Ovary (tissue), 9 donors: Measurements from ENCODE around the gene SORBS1. TPM values are rescaled to one million over a fixed set of nuclear protein-coding genes. Genes with fewer than 3 reads are reported as not detected.

Experiments
- DNase-seq, 5 donors: peaks; one replicate each; pipeline ENCODE4 v3.0.0-alpha.2; 2019 to 2020
- H3K27ac ChIP-seq, 2 donors: fragments of 200-600 bp; one replicate each; pipeline versions ENCODE4 v1.5.1 to v1.8.0; 2019 to 2022
- H3K27me3 ChIP-seq: fragments of 200-600 bp; one replicate; pipeline ENCODE4 v1.8.0; 2022
- H3K36me3 ChIP-seq: fragments of 200-600 bp; sonication (generic); one replicate; pipeline ENCODE4 v1.5.1; 2019
- H3K4me1 ChIP-seq: one replicate; pipeline ENCODE4 v1.8.1; 2013; ENCODE audit warnings: mild to moderate bottlenecking, moderate library complexity; ENCODE audit not compliant: insufficient read depth
- H3K4me3 ChIP-seq: fragments of 200-600 bp; sonication (generic); one replicate; pipeline ENCODE4 v1.5.1; 2017
- H3K9me3 ChIP-seq, 2 donors: fragments of 200-600 bp in 1 of 2; sonication (generic) in 1 of 2; one replicate each; pipeline versions ENCODE4 v1.5.1 to v1.8.1; 2013 to 2019; ENCODE audit warnings: mild to moderate bottlenecking in 1 of 2, moderate library complexity in 1 of 2
- EP300 ChIP-seq: sonication (generic); formaldehyde crosslinking; IDR thresholded peaks from one replicate; pipeline ENCODE4 v1.6.1; 2017; ENCODE audit warnings: antibody characterized with exemption
- POLR2A ChIP-seq: fragments of 450-650 bp; IDR thresholded peaks from one replicate; pipeline ENCODE4 v1.6.1; 2017; ENCODE audit warnings: antibody characterized with exemption, mild to moderate bottlenecking, moderate library complexity
- WGBS, 3 donors: extraction: QIAGEN DNeasy Blood & Tissue Kit in 1 of 3; methylation state at CpG; one replicate each; pipeline versions ENCODE4 v1.1.5 to v1.1.7; 2013 to 2017; 5-methylcytosine and 5-hydroxymethylcytosine counted together
- intact Hi-C, 4 donors: fragments of 100-400 bp; cut with DNase I; formaldehyde crosslinking; loops; one replicate each; pipeline versions ENCODE4 v1.11.0 to v1.15.1; 2022 to 2023
- polyA plus RNA-seq, 2 donors: library from polyadenylated mRNA; stranded (reverse); fragments of 200-250 nt in 1 of 2; fragments of 350-450 nt in 1 of 2; fragmentation: Illumina TruSeq in 1 of 2; extraction: RNeasy Lipid Tissue Mini Kit (QIAGEN cat#74804) in 1 of 2; gene quantifications; one replicate each; pipeline ENCODE4 v1.2.3, GENCODE V29; 2013 to 2014
- total RNA-seq, 7 donors: library from RNA; depleted of rRNA in 2 of 7; stranded (reverse); fragments of >200 nt in 2 of 7; fragmentation: NEBNext Ultra II Directional in 3 of 7; extraction: Animal tissue kit (Norgen Biotek cat#: 25700) in 3 of 7; gene quantifications; one replicate each; pipeline versions ENCODE4 v1.1.0 to v1.2.4, GENCODE V29; 2016 to 2023
- TF ChIP-seq, protein P1 (sequence below), 3 donors: fragments of 450-650 bp in 2 of 3; fragments of 200-600 bp in 1 of 3; IDR thresholded peaks; one replicate each; pipeline versions ENCODE4 v1.5.1 to v1.8.0; 2016 to 2022; ENCODE audit warnings: antibody characterized with exemption in 3 of 3, mild to moderate bottlenecking in 1 of 3
- donor health status: DM: no; HTN: no; CAD: no; lungs with moderate emphysema.
- donor health status: DM: no; HTN: no; CAD: no.
- donor health status: Bipolar disorder and iron deficiency.
- donor health status: DM: yes; HTN: yes; CAD: no.
- donor health status: DM: no; HTN: no; CAD: no.
- donor health status: DM: yes; HTN: yes; CAD: no.

The SORBS1 gene
- total and polyA plus RNA-seq, 9 donors = 10.7 to 156 (median 20.0) TPM

DNA sequence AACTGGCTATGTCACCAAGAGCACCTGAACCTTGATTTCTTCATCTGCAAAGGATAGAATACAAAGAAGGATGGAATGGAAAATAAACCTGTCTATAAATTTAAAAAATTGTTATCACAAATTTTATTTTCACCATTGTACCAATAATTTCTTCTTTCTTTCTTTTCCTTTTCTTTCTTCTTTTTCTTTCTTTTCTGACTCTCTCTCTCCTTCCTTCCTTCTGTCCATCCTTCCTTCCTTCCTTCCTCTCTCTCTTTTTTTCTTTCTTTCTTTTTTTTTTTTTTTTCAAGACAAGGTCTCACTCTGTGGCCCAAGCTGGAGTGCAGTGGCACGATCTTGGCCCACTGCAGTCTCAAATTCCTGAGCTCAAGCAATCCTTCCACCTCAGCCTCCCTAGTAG, 36.6 kb upstream of the SORBS1 start:
- WGBS, 3 donors = 80 to 88% (median 82%) methylated on average over 1 of the region's 1 CpG
- intact Hi-C loops = no loop called here
- Histone ChIP-seq H3K27me3 (no peaks in the 10 kb centered on the region), H3K27ac (no peak overlapping the region), H3K9me3 (no peaks in the 10 kb centered on the region), H3K36me3 (no peaks in the 10 kb centered on the region), H3K4me3 (no peak overlapping the region), H3K4me1 (no peaks in the 10 kb centered on the region)
- TF ChIP-seq, protein P1, sequence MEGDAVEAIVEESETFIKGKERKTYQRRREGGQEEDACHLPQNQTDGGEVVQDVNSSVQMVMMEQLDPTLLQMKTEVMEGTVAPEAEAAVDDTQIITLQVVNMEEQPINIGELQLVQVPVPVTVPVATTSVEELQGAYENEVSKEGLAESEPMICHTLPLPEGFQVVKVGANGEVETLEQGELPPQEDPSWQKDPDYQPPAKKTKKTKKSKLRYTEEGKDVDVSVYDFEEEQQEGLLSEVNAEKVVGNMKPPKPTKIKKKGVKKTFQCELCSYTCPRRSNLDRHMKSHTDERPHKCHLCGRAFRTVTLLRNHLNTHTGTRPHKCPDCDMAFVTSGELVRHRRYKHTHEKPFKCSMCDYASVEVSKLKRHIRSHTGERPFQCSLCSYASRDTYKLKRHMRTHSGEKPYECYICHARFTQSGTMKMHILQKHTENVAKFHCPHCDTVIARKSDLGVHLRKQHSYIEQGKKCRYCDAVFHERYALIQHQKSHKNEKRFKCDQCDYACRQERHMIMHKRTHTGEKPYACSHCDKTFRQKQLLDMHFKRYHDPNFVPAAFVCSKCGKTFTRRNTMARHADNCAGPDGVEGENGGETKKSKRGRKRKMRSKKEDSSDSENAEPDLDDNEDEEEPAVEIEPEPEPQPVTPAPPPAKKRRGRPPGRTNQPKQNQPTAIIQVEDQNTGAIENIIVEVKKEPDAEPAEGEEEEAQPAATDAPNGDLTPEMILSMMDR (IDR thresholded peaks at IDR 0.05) = no peak
- no peak for TF ChIP-seq EP300
- DNase-seq = no peak

DNA sequence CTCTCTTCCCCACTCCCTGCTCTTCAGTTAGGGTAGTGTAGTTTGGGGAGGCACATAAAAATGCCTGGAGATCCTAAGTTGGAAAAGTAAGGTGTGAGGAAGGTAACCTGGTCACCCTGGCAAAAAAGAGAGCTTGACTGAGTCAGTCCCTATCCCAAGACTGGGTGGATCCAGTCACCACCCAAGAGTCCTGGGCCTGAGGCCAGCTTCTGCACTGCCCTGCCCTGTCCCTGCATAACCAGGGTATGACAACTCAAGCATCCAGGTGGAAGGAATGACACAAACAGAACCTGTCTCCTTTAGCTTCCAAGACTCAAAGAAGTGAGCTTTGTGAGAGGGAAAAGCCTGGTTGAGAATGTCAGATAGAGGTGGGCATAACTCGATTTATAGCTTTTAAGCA, 26.9 kb upstream of the SORBS1 start:
- H3K9me3 ChIP-seq = no peaks in the 10 kb centered on the region
- intact Hi-C loops = no loop called here
- no peaks in the 10 kb centered on the region for H3K4me1 ChIP-seq
- H3K36me3 ChIP-seq = no peaks in the 10 kb centered on the region
- no peak for TF ChIP-seq POLR2A
- TF ChIP-seq, protein P1 (IDR thresholded peaks at IDR 0.05) = no peak
- TF ChIP-seq EP300 = no peak
- H3K27ac ChIP-seq = no peak overlapping the region
- 78 to 84% (median 80%) methylated on average over 1 of the region's 1 CpG for WGBS, 3 donors
- no peak overlapping the region for H3K4me3 ChIP-seq
- DNase-seq = no peak
- no peaks in the 10 kb centered on the region for H3K27me3 ChIP-seq

- no peak overlapping the region for H3K4me3 ChIP-seq
- TF ChIP-seq POLR2A = no peak
- TF ChIP-seq, protein P1 (IDR thresholded peaks at IDR 0.05) = no peak
- TF ChIP-seq EP300 = no peak
- intact Hi-C loops = no loop called here
- H3K4me1 ChIP-seq = no peaks in the 10 kb centered on the region
- 74 to 81% (median 80%) methylated on average over 2 of the region's 2 CpGs for WGBS, 3 donors
- no peaks in the 10 kb centered on the region for H3K9me3 ChIP-seq
- no peaks in the 10 kb centered on the region for H3K36me3 ChIP-seq
- no peaks in the 10 kb centered on the region for H3K27me3 ChIP-seq
- DNase-seq = no peak
- no peak overlapping the region for H3K27ac ChIP-seq
Observed at GRCh38 chr10:95579835-95580535, 18.8 kb upstream of the SORBS1 start.

GRCh38 chr10:95579292-95579691, 18.1 kb upstream of the SORBS1 start:
- intact Hi-C loops = no loop called here
- 80 to 87% (median 82%) methylated on average over 1 of the region's 1 CpG for WGBS, 3 donors
- no peak for DNase-seq

More at GRCh38 chr10:95579292-95579691, 18.1 kb upstream of the SORBS1 start:
- no peaks in the 10 kb centered on the region for H3K36me3 ChIP-seq
- TF ChIP-seq, protein P1 (IDR thresholded peaks at IDR 0.05) = no peak
- TF ChIP-seq POLR2A (no peak), EP300 (no peak)
- no peak overlapping the region for H3K27ac ChIP-seq
- no peaks in the 10 kb centered on the region for H3K9me3 ChIP-seq
- H3K4me3 ChIP-seq = no peak overlapping the region
- no peaks in the 10 kb centered on the region for H3K4me1 ChIP-seq
- no peaks in the 10 kb centered on the region for H3K27me3 ChIP-seq
